Activated CD8-positive, alpha-beta T cell treated with anti-CD3 and anti-CD28 coated beads for 36 hours (primary cell): ENCODE results near the gene PSMB5. TPM values are rescaled to one million over a fixed set of nuclear protein-coding genes. Genes with fewer than 3 reads are reported as not detected.

Experiments used
- ATAC-seq: fragments of 200-7000 bp; cut with Tn5 transposase; one replicate; pipeline ENCODE4 v1.10.0; 2021; ENCODE audit warnings: mild to moderate bottlenecking, moderate library complexity
- CTCF ChIA-PET: fragments of 350-600 bp; sonication (Branson Sonifier 250); formaldehyde crosslinking; loops from one replicate; lab custom pipeline; 2021; ENCODE audit warnings: antibody characterized with exemption; lab: Charles Lee
- POLR2A ChIA-PET: fragments of 350-600 bp; sonication (Branson Sonifier 250); formaldehyde crosslinking; loops from one replicate; lab custom pipeline; 2021; ENCODE audit warnings: antibody characterized with exemption; lab: Charles Lee
- DNase-seq: peaks from one replicate; pipeline ENCODE4 v3.0.0-alpha.2; 2020
- H3K27ac Mint-ChIP-seq: one replicate; pipeline ENCODE4 v1.8.0; 2021; ENCODE audit warnings: mild to moderate bottlenecking, mixed read lengths
- H3K27me3 Mint-ChIP-seq: one replicate; pipeline ENCODE4 v1.8.0; 2021; ENCODE audit warnings: mixed read lengths
- H3K36me3 Mint-ChIP-seq: one replicate; pipeline ENCODE4 v1.8.0; 2021; ENCODE audit warnings: low read depth, mixed read lengths
- H3K4me1 Mint-ChIP-seq: one replicate; pipeline ENCODE4 v1.8.0; 2021; ENCODE audit warnings: low read depth, mixed read lengths
- H3K4me3 Mint-ChIP-seq: one replicate; pipeline ENCODE4 v1.8.0; 2021; ENCODE audit warnings: mild to moderate bottlenecking, moderate library complexity, mixed read lengths
- H3K9me3 Mint-ChIP-seq: one replicate; pipeline ENCODE4 v1.8.0; 2021; ENCODE audit warnings: mixed read lengths
- CTCF ChIP-seq: fragments of 200-600 bp; IDR thresholded peaks from one replicate; pipeline ENCODE4 v1.8.0; 2022; ENCODE audit warnings: antibody characterized with exemption, mild to moderate bottlenecking
- intact Hi-C: fragments of 100-400 bp; cut with micrococcal nuclease; formaldehyde crosslinking; loops from one replicate; pipeline ENCODE4 v1.10.0; 2022
- total RNA-seq, 2 experiments: library from RNA; stranded (reverse); gene quantifications; one replicate each; pipeline ENCODE4 v1.2.3, GENCODE V29; 2021

PSMB5 gene
- total RNA-seq, 2 experiments from 2014 or later, result 119 to 120 TPM

DNA sequence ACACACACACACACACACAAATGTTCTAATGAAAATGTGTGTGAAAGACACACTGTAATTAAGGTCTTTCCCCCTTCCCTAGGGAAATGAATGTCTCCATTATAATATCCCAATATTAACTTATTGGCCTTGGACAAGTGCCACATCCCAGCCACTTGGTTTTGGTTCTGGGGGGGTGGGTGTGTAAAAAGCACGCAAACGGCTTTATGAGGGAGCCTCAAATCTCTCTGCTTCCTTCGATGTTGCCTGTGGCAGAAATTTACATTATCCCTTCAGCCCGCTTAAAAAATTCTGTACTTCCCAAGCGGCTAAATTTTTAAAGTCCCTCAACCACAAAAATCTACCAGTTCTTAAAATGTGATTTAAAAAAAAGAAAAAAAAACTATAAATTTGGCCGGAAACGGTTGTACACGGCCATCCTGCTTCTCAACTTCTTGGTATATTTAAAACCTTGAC is 25.2 kb downstream of the PSMB5 start:
- DNase-seq, result no peak
- TF ChIP-seq CTCF, result no peak
- intact Hi-C loops, result loop anchor here (5.0 kb wide), 1 partner anchor 48 kb away; the partner anchor contains the start of gene CDH24
- CTCF ChIA-PET, result interaction anchor here (1.1 to 4.1 kb wide), 5 partner anchors 7 to 49 kb away, joined by 3 to 65 read pairs (median 46); partner anchors contain the start of gene CDH24
- no peaks in the 10 kb centered on the region for H3K36me3 Mint-ChIP-seq
- H3K4me3 Mint-ChIP-seq, result peak overlapping the region; percentile 85
- peak overlapping the region; percentile 92 for H3K27ac Mint-ChIP-seq
- H3K4me1 Mint-ChIP-seq, result peaks cover 34% of the 10 kb centered on the region
- no peak for ATAC-seq
- H3K27me3 Mint-ChIP-seq, result no peaks in the 10 kb centered on the region
- POLR2A ChIA-PET, result interaction anchor here (1.1 to 1.5 kb wide), 2 partner anchors 7 to 14 kb away, joined by 3 to 6 read pairs; no protein-coding TSS in a partner anchor
- no peaks in the 10 kb centered on the region for H3K9me3 Mint-ChIP-seq

- H3K4me1 Mint-ChIP-seq, result peaks cover 34% of the 10 kb centered on the region
- peak overlapping the region; percentile 92 for H3K27ac Mint-ChIP-seq
- TF ChIP-seq CTCF, result no peak
- DNase-seq (no peak), ATAC-seq (no peak)
- H3K9me3 Mint-ChIP-seq, result no peaks in the 10 kb centered on the region
- H3K27me3 Mint-ChIP-seq, result no peaks in the 10 kb centered on the region
- H3K4me3 Mint-ChIP-seq, result peak overlapping the region; percentile 85
- H3K36me3 Mint-ChIP-seq, result no peaks in the 10 kb centered on the region
- intact Hi-C loops, result loop anchor here (5.0 kb wide), 1 partner anchor 48 kb away; the partner anchor contains the start of gene CDH24
- CTCF ChIA-PET, result interaction anchor here (1.1 to 4.1 kb wide), 6 partner anchors 8 to 50 kb away, joined by 3 to 65 read pairs (median 41); partner anchors contain the start of genes AJUBA and CDH24
- POLR2A ChIA-PET, result interaction anchor here (0.6 to 2.8 kb wide), 6 partner anchors 8 to 424 kb away, joined by 3 to 27 read pairs (median 4); no protein-coding TSS in a partner anchor
These were observed 25.9 kb downstream of the PSMB5 start for GRCh38 chr14:23008831-23009230.

DNA sequence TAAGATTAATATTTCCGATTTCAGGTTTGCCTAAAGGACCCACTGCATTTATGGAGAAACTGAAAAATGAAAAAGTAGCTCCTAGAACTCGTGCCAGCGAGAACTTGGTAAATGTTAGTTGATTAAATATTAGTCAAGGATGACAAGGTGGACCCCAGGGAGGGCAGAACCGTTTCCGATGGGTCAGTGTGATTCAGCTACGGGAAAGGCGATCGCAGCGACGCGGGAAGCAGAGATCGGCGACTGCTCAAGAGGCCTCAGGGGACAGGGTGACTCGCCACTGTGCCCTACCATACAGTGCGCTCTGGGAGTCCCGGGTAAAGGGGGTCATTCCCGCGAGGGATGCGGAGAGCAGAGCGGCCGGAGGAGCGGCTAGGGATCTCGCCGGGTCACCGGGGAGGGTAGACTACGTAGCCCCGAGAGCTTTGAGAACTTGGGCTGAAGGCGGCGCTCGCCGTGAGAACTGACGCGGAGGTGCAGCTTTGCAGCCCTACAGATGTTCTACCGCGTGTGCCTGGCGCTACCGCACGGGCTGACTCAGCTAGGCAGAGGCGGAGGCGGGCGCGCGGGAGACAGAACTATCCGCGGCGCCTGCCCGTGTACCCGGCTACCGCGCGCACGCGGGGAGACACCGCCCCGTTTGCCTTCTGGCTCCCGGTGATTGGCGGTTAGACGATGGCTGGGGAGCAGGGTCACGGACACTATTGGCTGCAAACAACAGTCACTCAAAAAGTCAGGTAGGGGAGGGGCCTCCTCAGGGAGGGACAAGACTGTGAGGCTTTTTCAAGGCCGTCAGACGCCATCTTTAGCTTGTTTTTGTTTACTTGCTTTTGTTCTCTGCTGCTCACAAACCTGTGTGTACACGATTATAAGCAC is 27.9 kb downstream of the PSMB5 start:
- TF ChIP-seq CTCF, result peak; percentile 39
- ChIA-PET CTCF (interaction anchor here (0.8 to 4.1 kb wide), 32 partner anchors 9 to 113 kb away, joined by 3 to 65 read pairs (median 8); partner anchors contain the start of genes ACIN1, AJUBA, C14orf119 and CDH24), POLR2A (interaction anchor here (0.6 to 2.8 kb wide), 33 partner anchors 10 to 315 kb away, joined by 3 to 32 read pairs (median 4); partner anchors contain the start of genes ACIN1, C14orf119, CDH24 and HAUS4)
- DNase-seq, result peak; percentile 98
- H3K36me3 Mint-ChIP-seq, result no peaks in the 10 kb centered on the region
- H3K4me3 Mint-ChIP-seq, result peak overlapping the region; percentile 91
- H3K4me1 Mint-ChIP-seq, result peaks cover 34% of the 10 kb centered on the region
- H3K27ac Mint-ChIP-seq, result peak overlapping the region; percentile 97
- no peaks in the 10 kb centered on the region for H3K9me3 Mint-ChIP-seq
- peak; percentile 96 for ATAC-seq
- no peaks in the 10 kb centered on the region for H3K27me3 Mint-ChIP-seq
- intact Hi-C loops, result loop anchor here (1.0 to 5.0 kb wide), 2 partner anchors 28 to 51 kb away; partner anchors contain the start of genes CDH24 and PSMB5

- H3K27ac Mint-ChIP-seq, result peak overlapping the region; percentile 97
- CTCF ChIA-PET, result interaction anchor here (0.8 to 4.1 kb wide), 28 partner anchors 8 to 114 kb away, joined by 3 to 65 read pairs (median 9); partner anchors contain the start of genes ACIN1, AJUBA, C14orf119 and CDH24
- peak overlapping the region; percentile 91 for H3K4me3 Mint-ChIP-seq
- H3K27me3 Mint-ChIP-seq, result no peaks in the 10 kb centered on the region
- intact Hi-C loops, result loop anchor here (5.0 kb wide), 1 partner anchor 51 kb away; the partner anchor contains the start of gene CDH24
- ATAC-seq, result no peak
- POLR2A ChIA-PET, result interaction anchor here (0.8 to 2.8 kb wide), 27 partner anchors 10 to 315 kb away, joined by 3 to 32 read pairs (median 6); partner anchors contain the start of genes ACIN1, C14orf119, CDH24 and HAUS4
- no peaks in the 10 kb centered on the region for H3K9me3 Mint-ChIP-seq
- no peaks in the 10 kb centered on the region for H3K36me3 Mint-ChIP-seq
- H3K4me1 Mint-ChIP-seq, result peaks cover 32% of the 10 kb centered on the region
- no peak for DNase-seq
- no peak for TF ChIP-seq CTCF
These were observed 28.5 kb downstream of the PSMB5 start for GRCh38 chr14:23006188-23006534.
